Spleen (tissue), 7 donors: ENCODE measurements around the gene RPN1.
"Not testable (repeated sequence)": the region's sequence is repeated elsewhere in the genome, so short reads cannot be mapped to it uniquely, and the experiment has no call there.

ENCODE experiments used
- CTCF ChIP-seq, 11 experiments: fragments of 200-600 bp in 7 of 11; fragments of 450-650 bp in 4 of 11; sonication (generic) in 4 of 11; IDR thresholded peaks in 8 of 11; conservative IDR thresholded peaks in 3 of 11; 1 replicate in 7 of 11; 2 replicates in 4 of 11; pipeline versions ENCODE4 v1.4.0 to v1.8.0; 2016 to 2021; ENCODE audit warnings: antibody characterized with exemption in 11 of 11, inconsistent platforms in 4 of 11, mild to moderate bottlenecking in 1 of 11
- POLR2AphosphoS5 ChIP-seq, 3 donors: sonication (generic); formaldehyde crosslinking; IDR thresholded peaks; one replicate each; pipeline ENCODE4 v1.5.1; 2017; ENCODE audit warnings: antibody characterized with exemption in 3 of 3
- donor health status: DM: no; HTN: no; CAD: no; lungs with moderate emphysema.
- donor health status: DM: no; HTN: no; CAD: no.
- donor health status: DM: no; HTN: no; CAD: no.

- TF ChIP-seq CTCF (IDR thresholded peaks at IDR 0.05 in 8 of 11, conservative IDR thresholded peaks at IDR 0.05 in 3 of 11); POLR2AphosphoS5 (IDR thresholded peaks at IDR 0.05): not testable (repeated sequence)
These were observed 64.2 kb downstream of the RPN1 start for GRCh38 chr3:128586391-128586790.
